A549 (cell line): ENCODE results near the gene SMG6. TPM values are rescaled to one million over a fixed set of nuclear protein-coding genes. Genes with fewer than 3 reads are reported as not detected.

Experiments
- BHLHE40 ChIP-seq: IDR thresholded peaks from 2 replicates; pipeline ENCODE4 v1.6.1; 2012; ENCODE audit warnings: low read depth, low read length, inconsistent platforms
- CBX8 ChIP-seq: fragments of 200-600 bp; sonication (generic); IDR thresholded peaks from 2 replicates; pipeline ENCODE4 v1.6.1; 2016
- CEBPB ChIP-seq, 2 experiments: fragments of >200 bp in 1 of 2; sonication (Bioruptor Twin) in 1 of 2; formaldehyde crosslinking in 1 of 2; IDR thresholded peaks; 2 replicates each; pipeline ENCODE4 v1.6.1; 2012 to 2016
- CHD4 ChIP-seq: fragments of 200-600 bp; sonication (generic); IDR thresholded peaks from 2 replicates; pipeline ENCODE4 v1.6.1; 2016; ENCODE audit warnings: antibody characterized with exemption, mild to moderate bottlenecking, borderline replicate concordance
- FOSL2 ChIP-seq, 2 experiments: fragments of 450-650 bp in 1 of 2; fragments of >200 bp in 1 of 2; sonication (Bioruptor Twin) in 1 of 2; formaldehyde crosslinking; IDR thresholded peaks; 2 replicates each; pipeline versions ENCODE4 v1.5.0 to v1.6.1; 2016 to 2020; ENCODE audit warnings: mild to moderate bottlenecking in 1 of 2, moderate library complexity in 1 of 2
- FOXS1 ChIP-seq: fragments of 250-450 bp; sonication (Bioruptor Pico); IDR thresholded peaks from 2 replicates; pipeline ENCODE4 v1.5.0; 2020; ENCODE audit warnings: mild to moderate bottlenecking, moderate library complexity
- GATA3 ChIP-seq: IDR thresholded peaks from 2 replicates; pipeline ENCODE4 v1.6.1; 2012; ENCODE audit warnings: borderline replicate concordance
- HDAC2 ChIP-seq: fragments of 200-600 bp; sonication (generic); IDR thresholded peaks from 2 replicates; pipeline ENCODE4 v1.6.1; 2016
- HOXA7 ChIP-seq: fragments of 250-450 bp; sonication (Bioruptor Pico); IDR thresholded peaks from 2 replicates; pipeline ENCODE4 v1.5.0; 2020; ENCODE audit warnings: mild to moderate bottlenecking, moderate library complexity
- HOXB5 ChIP-seq: fragments of 250-450 bp; sonication (Bioruptor Pico); IDR thresholded peaks from 2 replicates; pipeline ENCODE4 v1.5.0; 2020; ENCODE audit warnings: mild to moderate bottlenecking, moderate library complexity
- JUN ChIP-seq, 2 experiments: fragments of >200 bp; sonication (Bioruptor Twin); formaldehyde crosslinking; IDR thresholded peaks; 2 replicates in 1 of 2; 3 replicates in 1 of 2; pipeline ENCODE4 v1.6.1; 2016 to 2017
- KDM1A ChIP-seq: fragments of 200-600 bp; sonication (generic); IDR thresholded peaks from 2 replicates; pipeline ENCODE4 v1.6.1; 2016; ENCODE audit warnings: low read depth, mild to moderate bottlenecking
- KDM5A ChIP-seq: fragments of 200-600 bp; sonication (generic); IDR thresholded peaks from 2 replicates; pipeline ENCODE4 v1.6.1; 2016; ENCODE audit warnings: antibody characterized with exemption, mild to moderate bottlenecking
- MYC ChIP-seq: IDR thresholded peaks from 2 replicates; pipeline ENCODE4 v1.6.1; 2012; ENCODE audit warnings: mild to moderate bottlenecking, inconsistent platforms, low read length, improper control_type of control experiment, borderline replicate concordance
- NFE2L2 ChIP-seq: fragments of 150-350 bp; conservative IDR thresholded peaks from 2 replicates; pipeline ENCODE4 v1.6.1; 2014; ENCODE audit warnings: low read length
- NPAS2 ChIP-seq: fragments of 250-450 bp; sonication (Bioruptor Pico); IDR thresholded peaks from 2 replicates; pipeline ENCODE4 v1.8.0; 2022; ENCODE audit warnings: mild to moderate bottlenecking, moderate library complexity, borderline replicate concordance
- NR3C1 ChIP-seq: fragments of >200 bp; sonication (Bioruptor Twin); formaldehyde crosslinking; IDR thresholded peaks from 3 replicates; pipeline ENCODE4 v1.6.1; 2017
- PHF8 ChIP-seq: fragments of 200-600 bp; sonication (generic); IDR thresholded peaks from 2 replicates; pipeline ENCODE4 v1.6.1; 2016; ENCODE audit warnings: low read depth, mild to moderate bottlenecking, antibody characterized with exemption, moderate library complexity, borderline replicate concordance
- POLR2A ChIP-seq: IDR thresholded peaks from 2 replicates; pipeline ENCODE4 v1.6.1; 2012; ENCODE audit warnings: mild to moderate bottlenecking, low read length
- POLR2AphosphoS2 ChIP-seq: conservative IDR thresholded peaks from 2 replicates; pipeline ENCODE4 v1.6.1; 2012; ENCODE audit warnings: low read length, improper control_type of control experiment, inconsistent platforms
- RAD21 ChIP-seq, 2 experiments: fragments of >200 bp in 1 of 2; sonication (Bioruptor Twin) in 1 of 2; formaldehyde crosslinking in 1 of 2; IDR thresholded peaks in 1 of 2; conservative IDR thresholded peaks in 1 of 2; 2 replicates in 1 of 2; 3 replicates in 1 of 2; pipeline ENCODE4 v1.6.1; 2012 to 2018; ENCODE audit warnings: inconsistent platforms in 1 of 2
- RARB ChIP-seq: fragments of 250-450 bp; sonication (Bioruptor Pico); IDR thresholded peaks from 2 replicates; pipeline ENCODE4 v1.8.0; 2021; ENCODE audit warnings: mild to moderate bottlenecking, moderate library complexity
- RFX5 ChIP-seq: fragments of 450-650 bp; IDR thresholded peaks from 2 replicates; pipeline ENCODE4 v1.7.1; 2014; ENCODE audit warnings: antibody characterized with exemption, mild to moderate bottlenecking, moderate library complexity
- SMC3 ChIP-seq: fragments of >200 bp; sonication (Bioruptor Twin); formaldehyde crosslinking; IDR thresholded peaks from 3 replicates; pipeline ENCODE4 v1.6.1; 2018; ENCODE audit warnings: inconsistent platforms
- SREBF2 ChIP-seq: fragments of 450-650 bp; IDR thresholded peaks from 2 replicates; pipeline ENCODE4 v1.6.1; 2014; ENCODE audit warnings: mild to moderate bottlenecking, moderate library complexity
- TFCP2L1 ChIP-seq: fragments of 250-450 bp; sonication (Bioruptor Pico); IDR thresholded peaks from 2 replicates; pipeline ENCODE4 v1.5.0; 2021; ENCODE audit warnings: mild to moderate bottlenecking
- TP53 ChIP-seq: fragments of 250-450 bp; sonication (Bioruptor Pico); IDR thresholded peaks from 2 replicates; pipeline ENCODE4 v1.5.0; 2021; ENCODE audit warnings: mild to moderate bottlenecking, moderate library complexity
- ZC3H11A ChIP-seq: fragments of 450-650 bp; IDR thresholded peaks from 2 replicates; pipeline ENCODE4 v1.6.1; 2014; ENCODE audit warnings: antibody characterized with exemption, mild to moderate bottlenecking
- ZNF302 ChIP-seq: fragments of 250-450 bp; sonication (Bioruptor Pico); IDR thresholded peaks from 2 replicates; pipeline ENCODE4 v1.9.0; 2021; ENCODE audit warnings: inconsistent platforms, mild to moderate bottlenecking, moderate library complexity
- ZSCAN20 ChIP-seq: fragments of 250-450 bp; sonication (Bioruptor Pico); IDR thresholded peaks from 2 replicates; pipeline ENCODE4 v1.8.0; 2022; ENCODE audit warnings: mild to moderate bottlenecking, moderate library complexity
- polyA plus RNA-seq, 4 experiments: library from polyadenylated mRNA; depleted of rRNA in 3 of 4; stranded (reverse); fragments of >200 nt; fragmentation: RNase III in 1 of 4; extraction: RNeasy Plus Mini Kit Qiagen cat#74134 plus additional on column Dnase treatment in 1 of 4; gene quantifications; 2 replicates in 3 of 4; 3 replicates in 1 of 4; pipeline ENCODE4 v1.2.3, GENCODE V29; 2011 to 2017
- TF ChIP-seq, protein P1 (sequence below): IDR thresholded peaks from 2 replicates; pipeline ENCODE4 v1.6.1; 2012
- TF ChIP-seq, protein P2 (sequence below): IDR thresholded peaks from 2 replicates; pipeline ENCODE4 v1.6.1; 2012
- TF ChIP-seq, protein P3 (sequence below): fragments of >200 bp; sonication (Bioruptor Twin); formaldehyde crosslinking; IDR thresholded peaks from 3 replicates; pipeline ENCODE4 v1.5.1; 2016
- TF ChIP-seq, protein P4 (sequence below): fragments of 250-450 bp; sonication (Bioruptor Pico); IDR thresholded peaks from 2 replicates; pipeline ENCODE4 v1.5.0; 2021; ENCODE audit warnings: mild to moderate bottlenecking, moderate library complexity, borderline replicate concordance
- TF ChIP-seq, protein P5 (sequence below): fragments of 150-350 bp; IDR thresholded peaks from 2 replicates; pipeline ENCODE4 v1.6.1; 2014; ENCODE audit warnings: low read depth, mild to moderate bottlenecking, low read length
- TF ChIP-seq, protein P6 (sequence below): fragments of >200 bp; sonication (Bioruptor Twin); formaldehyde crosslinking; IDR thresholded peaks from 2 replicates; pipeline ENCODE4 v1.6.1; 2016
- TF ChIP-seq, protein P7 (sequence below): fragments of 450-650 bp; IDR thresholded peaks from 2 replicates; pipeline ENCODE4 v1.6.1; 2014; ENCODE audit warnings: antibody characterized with exemption

SMG6 gene
- polyA plus RNA-seq, 2 of the 4 experiments (the other 2 are of a cell fraction), result 4.7 to 17.0 TPM

DNA sequence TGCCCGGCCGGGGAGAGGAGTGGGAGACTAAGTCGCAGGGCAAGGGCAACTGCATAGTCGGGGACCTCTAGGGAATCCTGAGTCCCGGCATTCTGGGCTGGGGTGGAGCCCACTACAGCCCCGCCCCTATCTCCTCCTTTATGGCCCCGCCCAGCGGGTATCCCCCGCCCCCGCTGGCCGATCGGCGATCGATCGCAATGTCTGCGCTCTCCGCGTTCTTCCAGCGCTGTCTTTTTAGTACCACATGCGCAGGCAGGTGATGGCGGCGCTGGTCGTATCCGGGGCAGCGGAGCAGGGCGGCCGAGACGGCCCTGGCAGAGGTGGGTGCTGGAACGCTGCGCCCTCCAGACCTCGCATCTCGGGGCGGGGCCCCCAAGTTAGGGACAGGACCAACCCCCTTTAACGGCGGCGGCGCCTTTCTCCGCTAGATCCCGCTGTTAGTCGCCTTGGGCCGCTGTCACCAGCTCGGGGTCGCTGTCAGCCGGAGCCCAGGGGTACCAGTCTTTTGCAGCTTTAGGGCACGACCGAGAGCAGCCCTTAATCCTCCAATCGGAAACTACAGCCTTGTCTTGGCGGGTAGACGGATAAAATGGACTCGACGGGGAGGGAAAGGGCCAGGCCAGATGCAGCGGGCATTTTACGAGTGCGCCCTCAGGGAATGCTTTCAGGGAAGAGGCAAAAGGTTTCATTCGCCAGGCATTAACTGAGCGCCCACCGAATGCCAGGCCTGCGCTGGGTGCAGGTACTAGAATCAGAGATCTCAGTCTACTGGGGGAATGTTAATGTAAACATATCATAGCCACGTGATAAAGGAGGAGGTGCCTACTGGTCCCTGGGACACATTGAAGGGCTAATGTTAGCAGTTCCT lies 273.4 kb downstream of the SMG6 start, which contains the start of gene DPH1 (continued):
- TF ChIP-seq CBX8 (no peak), JUN (IDR thresholded peaks at IDR 0.05) (peak in 1 of 2 experiments; percentile 87; a peak in 3 of 5 replicates), HDAC2 (no peak), NFE2L2 (no peak), HOXB5 (CRISPR knock-in tag) (no peak), TFCP2L1 (no peak), FOXS1 (CRISPR knock-in tag) (no peak), SREBF2 (no peak), FOSL2 (IDR thresholded peaks at IDR 0.05) (no peak), FOSL2 (CRISPR knock-in tag; IDR thresholded peaks at IDR 0.05) (no peak), NPAS2 (CRISPR knock-in tag) (peak; percentile 96), TP53 (CRISPR knock-in tag) (0 out of 2 replicates have a peak, but pooled peaks have one; percentile 41), CHD4 (no peak), BHLHE40 (no peak), ZNF302 (no peak), GATA3 (peak; percentile 62; the same call in 1 of the 2 replicates), NR3C1 (no peak), POLR2A (peak; percentile 64), RAD21 (conservative IDR thresholded peaks at IDR 0.05 in 1 of 2, IDR thresholded peaks at IDR 0.05 in 1 of 2) (peak in 1 of 2 experiments; percentile 9; a peak in 3 of 5 replicates), KDM1A (0 out of 2 replicates have a peak, but pooled peaks have one; percentile 6), RARB (no peak), MYC (peak; percentile 99), POLR2AphosphoS2 (no peak), ZC3H11A (no peak), ZSCAN20 (CRISPR knock-in tag) (no peak), PHF8 (peak; percentile 96; the same call in 1 of the 2 replicates), HOXA7 (CRISPR knock-in tag) (no peak), CEBPB (IDR thresholded peaks at IDR 0.05) (no peak), KDM5A (peak; percentile 88), SMC3 (no peak), RFX5 (no peak)
- TF ChIP-seq, protein P1, sequence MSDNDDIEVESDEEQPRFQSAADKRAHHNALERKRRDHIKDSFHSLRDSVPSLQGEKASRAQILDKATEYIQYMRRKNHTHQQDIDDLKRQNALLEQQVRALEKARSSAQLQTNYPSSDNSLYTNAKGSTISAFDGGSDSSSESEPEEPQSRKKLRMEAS, result peak; percentile 98
- TF ChIP-seq, protein P2, sequence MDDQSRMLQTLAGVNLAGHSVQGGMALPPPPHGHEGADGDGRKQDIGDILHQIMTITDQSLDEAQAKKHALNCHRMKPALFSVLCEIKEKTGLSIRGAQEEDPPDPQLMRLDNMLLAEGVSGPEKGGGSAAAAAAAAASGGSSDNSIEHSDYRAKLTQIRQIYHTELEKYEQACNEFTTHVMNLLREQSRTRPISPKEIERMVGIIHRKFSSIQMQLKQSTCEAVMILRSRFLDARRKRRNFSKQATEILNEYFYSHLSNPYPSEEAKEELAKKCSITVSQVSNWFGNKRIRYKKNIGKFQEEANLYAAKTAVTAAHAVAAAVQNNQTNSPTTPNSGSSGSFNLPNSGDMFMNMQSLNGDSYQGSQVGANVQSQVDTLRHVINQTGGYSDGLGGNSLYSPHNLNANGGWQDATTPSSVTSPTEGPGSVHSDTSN, result 0 out of 2 replicates have a peak, but pooled peaks have one; percentile 59
- TF ChIP-seq, protein P3, sequence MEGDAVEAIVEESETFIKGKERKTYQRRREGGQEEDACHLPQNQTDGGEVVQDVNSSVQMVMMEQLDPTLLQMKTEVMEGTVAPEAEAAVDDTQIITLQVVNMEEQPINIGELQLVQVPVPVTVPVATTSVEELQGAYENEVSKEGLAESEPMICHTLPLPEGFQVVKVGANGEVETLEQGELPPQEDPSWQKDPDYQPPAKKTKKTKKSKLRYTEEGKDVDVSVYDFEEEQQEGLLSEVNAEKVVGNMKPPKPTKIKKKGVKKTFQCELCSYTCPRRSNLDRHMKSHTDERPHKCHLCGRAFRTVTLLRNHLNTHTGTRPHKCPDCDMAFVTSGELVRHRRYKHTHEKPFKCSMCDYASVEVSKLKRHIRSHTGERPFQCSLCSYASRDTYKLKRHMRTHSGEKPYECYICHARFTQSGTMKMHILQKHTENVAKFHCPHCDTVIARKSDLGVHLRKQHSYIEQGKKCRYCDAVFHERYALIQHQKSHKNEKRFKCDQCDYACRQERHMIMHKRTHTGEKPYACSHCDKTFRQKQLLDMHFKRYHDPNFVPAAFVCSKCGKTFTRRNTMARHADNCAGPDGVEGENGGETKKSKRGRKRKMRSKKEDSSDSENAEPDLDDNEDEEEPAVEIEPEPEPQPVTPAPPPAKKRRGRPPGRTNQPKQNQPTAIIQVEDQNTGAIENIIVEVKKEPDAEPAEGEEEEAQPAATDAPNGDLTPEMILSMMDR, result no peak
- TF ChIP-seq, protein P4, sequence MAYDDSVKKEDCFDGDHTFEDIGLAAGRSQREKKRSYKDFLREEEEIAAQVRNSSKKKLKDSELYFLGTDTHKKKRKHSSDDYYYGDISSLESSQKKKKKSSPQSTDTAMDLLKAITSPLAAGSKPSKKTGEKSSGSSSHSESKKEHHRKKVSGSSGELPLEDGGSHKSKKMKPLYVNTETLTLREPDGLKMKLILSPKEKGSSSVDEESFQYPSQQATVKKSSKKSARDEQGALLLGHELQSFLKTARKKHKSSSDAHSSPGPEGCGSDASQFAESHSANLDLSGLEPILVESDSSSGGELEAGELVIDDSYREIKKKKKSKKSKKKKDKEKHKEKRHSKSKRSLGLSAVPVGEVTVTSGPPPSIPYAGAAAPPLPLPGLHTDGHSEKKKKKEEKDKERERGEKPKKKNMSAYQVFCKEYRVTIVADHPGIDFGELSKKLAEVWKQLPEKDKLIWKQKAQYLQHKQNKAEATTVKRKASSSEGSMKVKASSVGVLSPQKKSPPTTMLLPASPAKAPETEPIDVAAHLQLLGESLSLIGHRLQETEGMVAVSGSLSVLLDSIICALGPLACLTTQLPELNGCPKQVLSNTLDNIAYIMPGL (CRISPR knock-in tag), result no peak
- TF ChIP-seq, protein P5, sequence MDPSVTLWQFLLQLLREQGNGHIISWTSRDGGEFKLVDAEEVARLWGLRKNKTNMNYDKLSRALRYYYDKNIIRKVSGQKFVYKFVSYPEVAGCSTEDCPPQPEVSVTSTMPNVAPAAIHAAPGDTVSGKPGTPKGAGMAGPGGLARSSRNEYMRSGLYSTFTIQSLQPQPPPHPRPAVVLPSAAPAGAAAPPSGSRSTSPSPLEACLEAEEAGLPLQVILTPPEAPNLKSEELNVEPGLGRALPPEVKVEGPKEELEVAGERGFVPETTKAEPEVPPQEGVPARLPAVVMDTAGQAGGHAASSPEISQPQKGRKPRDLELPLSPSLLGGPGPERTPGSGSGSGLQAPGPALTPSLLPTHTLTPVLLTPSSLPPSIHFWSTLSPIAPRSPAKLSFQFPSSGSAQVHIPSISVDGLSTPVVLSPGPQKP, result no peak
- TF ChIP-seq, protein P6, sequence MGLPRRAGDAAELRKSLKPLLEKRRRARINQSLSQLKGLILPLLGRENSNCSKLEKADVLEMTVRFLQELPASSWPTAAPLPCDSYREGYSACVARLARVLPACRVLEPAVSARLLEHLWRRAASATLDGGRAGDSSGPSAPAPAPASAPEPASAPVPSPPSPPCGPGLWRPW, result no peak
- TF ChIP-seq, protein P7, sequence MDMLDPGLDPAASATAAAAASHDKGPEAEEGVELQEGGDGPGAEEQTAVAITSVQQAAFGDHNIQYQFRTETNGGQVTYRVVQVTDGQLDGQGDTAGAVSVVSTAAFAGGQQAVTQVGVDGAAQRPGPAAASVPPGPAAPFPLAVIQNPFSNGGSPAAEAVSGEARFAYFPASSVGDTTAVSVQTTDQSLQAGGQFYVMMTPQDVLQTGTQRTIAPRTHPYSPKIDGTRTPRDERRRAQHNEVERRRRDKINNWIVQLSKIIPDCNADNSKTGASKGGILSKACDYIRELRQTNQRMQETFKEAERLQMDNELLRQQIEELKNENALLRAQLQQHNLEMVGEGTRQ, result peak; percentile 87
